Vagina (tissue), 2 donors: ENCODE measurements around the gene MIPEP. TPM values are rescaled to one million over a fixed set of nuclear protein-coding genes. Genes with fewer than 3 reads are reported as not detected.

Experiments
- DNase-seq, 2 donors: peaks; one replicate each; pipeline ENCODE4 v3.0.0-alpha.2; 2017; ENCODE audit errors: extremely low spot score in 2 of 2
- H3K27ac ChIP-seq: fragments of 200-600 bp; sonication (generic); one replicate; pipeline ENCODE4 v1.5.1; 2019
- H3K27me3 ChIP-seq: fragments of 200-600 bp; sonication (generic); one replicate; pipeline ENCODE4 v1.5.1; 2019
- H3K36me3 ChIP-seq, 2 donors: fragments of 200-600 bp; sonication (generic); one replicate each; pipeline ENCODE4 v1.5.1; 2017 to 2019
- H3K4me1 ChIP-seq: fragments of 200-600 bp; sonication (generic); one replicate; pipeline ENCODE4 v1.5.1; 2019
- H3K4me3 ChIP-seq, 2 donors: fragments of 200-600 bp; sonication (generic); 1 replicate in 1 of 2; 2 replicates in 1 of 2; pipeline ENCODE4 v1.5.1; 2016 to 2019
- H3K9me3 ChIP-seq: fragments of 200-600 bp; sonication (generic); one replicate; pipeline ENCODE4 v1.5.1; 2019
- POLR2A ChIP-seq, 2 donors: fragments of 450-650 bp; IDR thresholded peaks; one replicate each; pipeline ENCODE4 v1.6.1; 2017; ENCODE audit warnings: antibody characterized with exemption in 2 of 2, mild to moderate bottlenecking in 2 of 2, moderate library complexity in 2 of 2
- POLR2AphosphoS5 ChIP-seq, 2 donors: sonication (generic); formaldehyde crosslinking; IDR thresholded peaks; one replicate each; pipeline ENCODE4 v1.9.0; 2017; ENCODE audit warnings: antibody characterized with exemption in 2 of 2, mild to moderate bottlenecking in 2 of 2, low read depth in 1 of 2; ENCODE audit not compliant: insufficient read depth in 1 of 2
- intact Hi-C: fragments of 100-400 bp; cut with DNase I; formaldehyde crosslinking; loops from one replicate; pipeline ENCODE4 v1.15.1; 2023
- total RNA-seq: library from RNA; depleted of rRNA; stranded (reverse); fragments of >200 nt; gene quantifications from one replicate; pipeline ENCODE4 v1.2.3, GENCODE V29; 2016
- TF ChIP-seq, protein P1 (sequence below), 3 experiments: fragments of 450-650 bp in 2 of 3; fragments of 200-600 bp in 1 of 3; sonication (generic) in 1 of 3; IDR thresholded peaks; one replicate each; pipeline ENCODE4 v1.5.1; 2017 to 2019; ENCODE audit warnings: antibody characterized with exemption in 3 of 3, mild to moderate bottlenecking in 2 of 3, moderate library complexity in 2 of 3

Gene MIPEP
- total RNA-seq, 1 donor from 2014 or later: 13.3 TPM

DNA sequence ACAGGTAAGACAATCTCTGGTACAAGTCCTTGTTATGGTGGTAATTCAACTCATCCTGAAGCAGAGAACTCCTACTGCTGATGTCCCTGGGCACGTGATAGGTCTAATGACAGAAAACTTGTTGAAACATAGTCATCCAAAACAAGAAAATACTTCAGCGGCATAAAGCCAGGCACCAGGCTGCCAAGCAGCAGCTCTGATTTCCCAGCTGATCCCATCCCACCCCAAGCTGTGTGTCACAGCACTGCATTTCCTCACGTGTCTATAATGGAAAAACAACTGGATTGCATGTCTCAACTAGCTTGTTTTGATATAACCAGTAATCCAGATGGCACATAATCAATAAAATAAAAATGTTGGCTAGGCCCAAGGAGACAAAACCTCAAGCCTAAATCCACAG, 64.8 kb downstream of the MIPEP start:
- TF ChIP-seq, protein P1, sequence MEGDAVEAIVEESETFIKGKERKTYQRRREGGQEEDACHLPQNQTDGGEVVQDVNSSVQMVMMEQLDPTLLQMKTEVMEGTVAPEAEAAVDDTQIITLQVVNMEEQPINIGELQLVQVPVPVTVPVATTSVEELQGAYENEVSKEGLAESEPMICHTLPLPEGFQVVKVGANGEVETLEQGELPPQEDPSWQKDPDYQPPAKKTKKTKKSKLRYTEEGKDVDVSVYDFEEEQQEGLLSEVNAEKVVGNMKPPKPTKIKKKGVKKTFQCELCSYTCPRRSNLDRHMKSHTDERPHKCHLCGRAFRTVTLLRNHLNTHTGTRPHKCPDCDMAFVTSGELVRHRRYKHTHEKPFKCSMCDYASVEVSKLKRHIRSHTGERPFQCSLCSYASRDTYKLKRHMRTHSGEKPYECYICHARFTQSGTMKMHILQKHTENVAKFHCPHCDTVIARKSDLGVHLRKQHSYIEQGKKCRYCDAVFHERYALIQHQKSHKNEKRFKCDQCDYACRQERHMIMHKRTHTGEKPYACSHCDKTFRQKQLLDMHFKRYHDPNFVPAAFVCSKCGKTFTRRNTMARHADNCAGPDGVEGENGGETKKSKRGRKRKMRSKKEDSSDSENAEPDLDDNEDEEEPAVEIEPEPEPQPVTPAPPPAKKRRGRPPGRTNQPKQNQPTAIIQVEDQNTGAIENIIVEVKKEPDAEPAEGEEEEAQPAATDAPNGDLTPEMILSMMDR (IDR thresholded peaks at IDR 0.05): no peak
- no peak for TF ChIP-seq POLR2A (IDR thresholded peaks at IDR 0.05)
- peak in 1 of 2 donors; percentile 16 for TF ChIP-seq POLR2AphosphoS5 (IDR thresholded peaks at IDR 0.05; ENCODE audit: insufficient read depth in 1 of 2, low read depth in 1 of 2)
- Histone ChIP-seq H3K36me3 (no peaks in the 10 kb centered on the region), H3K27me3 (no peaks in the 10 kb centered on the region), H3K4me3 (no peak overlapping the region), H3K9me3 (no peaks in the 10 kb centered on the region), H3K4me1 (peaks cover 12% of the 10 kb centered on the region), H3K27ac (no peak overlapping the region)
- DNase-seq: no peak
- intact Hi-C loops: no loop called here

DNA sequence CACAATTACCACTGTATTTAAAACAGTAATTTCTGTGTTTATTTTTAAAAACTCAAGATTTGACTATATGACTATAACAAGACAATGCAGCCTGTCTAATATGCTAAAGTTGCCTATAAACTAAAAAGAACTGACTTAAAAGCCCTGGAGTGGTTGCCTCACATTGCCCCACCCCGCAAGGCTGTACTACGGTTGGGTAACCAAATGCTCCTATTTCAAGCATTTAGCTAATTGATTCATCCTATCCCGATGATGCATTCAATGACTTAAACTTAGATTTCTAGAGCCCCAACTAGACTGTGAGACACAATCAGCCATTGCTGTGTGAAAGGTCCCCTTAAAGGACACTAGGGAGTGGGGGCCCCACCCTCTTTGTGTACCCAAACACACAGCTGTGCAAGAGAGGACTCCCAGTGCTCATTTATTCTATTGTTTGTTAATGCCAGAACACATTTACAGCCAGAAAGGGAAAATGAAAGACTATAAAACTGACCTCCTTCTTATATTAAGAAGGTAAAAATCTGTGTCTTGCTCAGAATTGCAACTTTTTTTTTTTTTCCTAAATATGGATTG, 66.9 kb downstream of the MIPEP start:
- H3K4me1 ChIP-seq: peaks cover 12% of the 10 kb centered on the region
- no peak overlapping the region for H3K27ac ChIP-seq
- no peak for TF ChIP-seq POLR2AphosphoS5 (IDR thresholded peaks at IDR 0.05; ENCODE audit: insufficient read depth in 1 of 2, low read depth in 1 of 2)
- TF ChIP-seq, protein P1 (IDR thresholded peaks at IDR 0.05): no peak
- TF ChIP-seq POLR2A (IDR thresholded peaks at IDR 0.05): no peak
- no peaks in the 10 kb centered on the region for H3K9me3 ChIP-seq
- H3K4me3 ChIP-seq: no peak overlapping the region
- H3K27me3 ChIP-seq: no peaks in the 10 kb centered on the region
- intact Hi-C loops: no loop called here
- no peak for DNase-seq
- H3K36me3 ChIP-seq: no peaks in the 10 kb centered on the region

DNA sequence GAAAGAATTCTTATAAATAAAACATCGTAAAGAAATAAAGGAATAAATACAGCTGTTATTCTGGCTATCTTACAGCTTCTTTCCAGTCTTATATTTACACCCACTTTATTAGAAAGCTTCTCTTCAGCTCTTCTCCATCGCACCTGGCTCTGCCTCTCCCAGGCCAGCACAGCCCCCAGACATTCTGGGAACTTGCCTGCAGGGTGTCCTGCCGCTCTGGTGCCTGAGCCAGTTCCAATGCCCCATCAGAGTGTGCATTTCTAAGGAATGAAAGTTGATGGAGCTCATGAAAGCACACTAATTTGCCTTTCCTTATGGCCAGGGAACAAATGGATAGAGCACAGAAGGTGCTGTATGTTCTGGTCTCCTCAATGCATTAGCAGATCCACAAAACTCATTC, 68.7 kb downstream of the MIPEP start:
- Histone ChIP-seq H3K27me3 (no peaks in the 10 kb centered on the region), H3K4me1 (peaks cover 12% of the 10 kb centered on the region), H3K27ac (no peak overlapping the region), H3K9me3 (no peaks in the 10 kb centered on the region), H3K36me3 (no peaks in the 10 kb centered on the region), H3K4me3 (no peak overlapping the region)
- intact Hi-C loops: no loop called here
- TF ChIP-seq, protein P1 (IDR thresholded peaks at IDR 0.05): no peak
- no peak for TF ChIP-seq POLR2A (IDR thresholded peaks at IDR 0.05)
- TF ChIP-seq POLR2AphosphoS5 (IDR thresholded peaks at IDR 0.05; ENCODE audit: insufficient read depth in 1 of 2, low read depth in 1 of 2): no peak
- DNase-seq: no peak

DNA sequence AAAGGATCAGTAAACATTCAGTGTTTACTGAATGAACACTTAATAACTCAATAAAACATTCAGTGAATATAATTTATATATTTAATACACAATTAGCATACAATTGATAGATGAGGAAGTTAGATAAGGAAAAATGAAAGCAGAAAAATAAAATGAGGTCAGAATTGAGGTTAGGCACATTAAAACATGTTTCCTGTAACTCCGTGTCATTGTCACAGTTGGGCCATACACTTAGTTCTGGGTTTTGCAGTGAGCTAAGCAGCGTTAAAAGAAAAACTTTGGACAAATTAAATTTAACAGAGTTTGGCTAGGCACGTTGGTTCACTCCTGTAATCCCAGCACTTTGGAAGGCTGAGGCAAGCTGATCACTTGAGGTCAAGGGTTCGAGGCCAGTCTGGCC, 71.4 kb downstream of the MIPEP start:
- intact Hi-C loops: no loop called here
- no peak for TF ChIP-seq POLR2A (IDR thresholded peaks at IDR 0.05)
- TF ChIP-seq, protein P1 (IDR thresholded peaks at IDR 0.05): no peak
- TF ChIP-seq POLR2AphosphoS5 (IDR thresholded peaks at IDR 0.05; ENCODE audit: insufficient read depth in 1 of 2, low read depth in 1 of 2): no peak
- DNase-seq: no peak
- H3K27ac ChIP-seq: no peak overlapping the region
- no peaks in the 10 kb centered on the region for H3K36me3 ChIP-seq
- no peaks in the 10 kb centered on the region for H3K4me1 ChIP-seq
- H3K4me3 ChIP-seq: no peak overlapping the region
- H3K27me3 ChIP-seq: no peaks in the 10 kb centered on the region
- H3K9me3 ChIP-seq: no peaks in the 10 kb centered on the region

DNA sequence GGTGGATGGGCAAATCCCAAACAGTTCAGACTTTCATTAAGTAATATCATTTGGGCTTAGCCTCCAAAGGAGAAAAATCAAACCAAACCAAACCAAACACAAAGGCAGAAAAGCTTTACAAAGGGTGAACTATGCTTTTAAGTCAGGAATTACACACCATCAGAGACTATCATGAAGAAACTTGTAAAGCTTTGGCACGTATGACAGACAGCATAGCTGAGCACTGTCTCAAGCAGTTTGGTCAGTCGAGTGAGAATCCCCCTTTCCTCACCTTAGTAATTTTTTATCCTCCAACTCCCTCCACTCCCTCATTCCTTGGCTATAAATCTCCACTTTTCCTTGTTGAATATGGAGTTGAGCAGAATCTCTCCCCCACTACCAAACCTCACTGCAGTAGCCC, 72.1 kb downstream of the MIPEP start:
- H3K4me3 ChIP-seq: no peak overlapping the region
- H3K27ac ChIP-seq: no peak overlapping the region
- no peaks in the 10 kb centered on the region for H3K27me3 ChIP-seq
- H3K9me3 ChIP-seq: no peaks in the 10 kb centered on the region
- no peak for DNase-seq
- H3K36me3 ChIP-seq: no peaks in the 10 kb centered on the region
- no peaks in the 10 kb centered on the region for H3K4me1 ChIP-seq
- TF ChIP-seq, protein P1 (IDR thresholded peaks at IDR 0.05): no peak
- TF ChIP-seq POLR2AphosphoS5 (IDR thresholded peaks at IDR 0.05; ENCODE audit: insufficient read depth in 1 of 2, low read depth in 1 of 2): no peak
- no peak for TF ChIP-seq POLR2A (IDR thresholded peaks at IDR 0.05)
- intact Hi-C loops: no loop called here
